Measurements from ENCODE around the gene GAB2.

DNA sequence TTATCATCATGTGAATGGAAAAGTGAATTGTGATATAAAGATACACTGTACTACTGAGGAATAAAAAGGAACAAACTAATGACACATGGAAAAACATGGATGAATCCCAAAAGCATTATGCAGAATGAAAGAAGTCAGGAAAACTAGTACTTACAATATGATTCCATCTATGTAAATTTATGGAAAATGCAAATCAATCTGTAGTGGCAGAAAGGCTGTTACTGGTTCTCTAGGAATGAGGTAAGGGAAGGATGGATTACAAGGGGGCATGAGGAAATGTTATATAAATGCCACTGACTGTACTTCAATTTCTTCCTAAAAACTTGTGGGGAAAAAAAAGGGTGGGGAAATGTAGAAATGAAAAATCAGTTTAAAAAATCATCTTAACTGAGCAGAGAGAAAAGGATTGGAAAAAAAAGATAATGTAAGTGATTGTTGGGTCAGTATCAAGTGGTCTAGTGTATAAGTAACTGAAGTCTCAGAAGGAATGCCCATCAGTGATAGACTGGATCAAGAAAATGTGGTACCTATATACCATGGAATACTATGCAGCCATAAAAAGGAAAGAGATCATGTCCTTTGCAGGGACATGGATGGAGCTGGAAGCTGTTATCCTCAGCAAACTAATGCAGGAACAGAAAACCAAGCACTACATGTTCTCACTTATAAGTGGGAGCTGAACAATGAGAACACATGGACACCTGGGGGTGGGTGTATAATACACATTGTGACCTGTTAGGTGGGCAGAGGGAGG, 180.2 kb downstream of the GAB2 start:
- no peak for TF ChIP-seq POLR2AphosphoS5 (IDR thresholded peaks at IDR 0.05; ENCODE audit: low read depth, low read length)
- TF ChIP-seq, protein P1, sequence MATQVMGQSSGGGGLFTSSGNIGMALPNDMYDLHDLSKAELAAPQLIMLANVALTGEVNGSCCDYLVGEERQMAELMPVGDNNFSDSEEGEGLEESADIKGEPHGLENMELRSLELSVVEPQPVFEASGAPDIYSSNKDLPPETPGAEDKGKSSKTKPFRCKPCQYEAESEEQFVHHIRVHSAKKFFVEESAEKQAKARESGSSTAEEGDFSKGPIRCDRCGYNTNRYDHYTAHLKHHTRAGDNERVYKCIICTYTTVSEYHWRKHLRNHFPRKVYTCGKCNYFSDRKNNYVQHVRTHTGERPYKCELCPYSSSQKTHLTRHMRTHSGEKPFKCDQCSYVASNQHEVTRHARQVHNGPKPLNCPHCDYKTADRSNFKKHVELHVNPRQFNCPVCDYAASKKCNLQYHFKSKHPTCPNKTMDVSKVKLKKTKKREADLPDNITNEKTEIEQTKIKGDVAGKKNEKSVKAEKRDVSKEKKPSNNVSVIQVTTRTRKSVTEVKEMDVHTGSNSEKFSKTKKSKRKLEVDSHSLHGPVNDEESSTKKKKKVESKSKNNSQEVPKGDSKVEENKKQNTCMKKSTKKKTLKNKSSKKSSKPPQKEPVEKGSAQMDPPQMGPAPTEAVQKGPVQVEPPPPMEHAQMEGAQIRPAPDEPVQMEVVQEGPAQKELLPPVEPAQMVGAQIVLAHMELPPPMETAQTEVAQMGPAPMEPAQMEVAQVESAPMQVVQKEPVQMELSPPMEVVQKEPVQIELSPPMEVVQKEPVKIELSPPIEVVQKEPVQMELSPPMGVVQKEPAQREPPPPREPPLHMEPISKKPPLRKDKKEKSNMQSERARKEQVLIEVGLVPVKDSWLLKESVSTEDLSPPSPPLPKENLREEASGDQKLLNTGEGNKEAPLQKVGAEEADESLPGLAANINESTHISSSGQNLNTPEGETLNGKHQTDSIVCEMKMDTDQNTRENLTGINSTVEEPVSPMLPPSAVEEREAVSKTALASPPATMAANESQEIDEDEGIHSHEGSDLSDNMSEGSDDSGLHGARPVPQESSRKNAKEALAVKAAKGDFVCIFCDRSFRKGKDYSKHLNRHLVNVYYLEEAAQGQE (IDR thresholded peaks at IDR 0.05; ENCODE audit: insufficient read depth in 1 of 2, low read depth in 2 of 2, low read length in 2 of 2), result no peak
- TF ChIP-seq TAF1 (IDR thresholded peaks at IDR 0.05; ENCODE audit: borderline replicate concordance, insufficient read depth, low read length), result no peak
